Breast epithelium (tissue), 3 donors: ENCODE data around the gene CACNB2.

Experiments used
- POLR2A ChIP-seq: fragments of 450-650 bp; IDR thresholded peaks from one replicate; pipeline ENCODE4 v1.6.1; 2016; ENCODE audit warnings: antibody characterized with exemption, mild to moderate bottlenecking, moderate library complexity
- TF ChIP-seq, protein P1 (sequence below), 3 donors: fragments of 450-650 bp; IDR thresholded peaks; one replicate each; pipeline ENCODE4 v1.5.1; 2016 to 2017; ENCODE audit warnings: antibody characterized with exemption in 3 of 3, mild to moderate bottlenecking in 3 of 3, moderate library complexity in 3 of 3

DNA sequence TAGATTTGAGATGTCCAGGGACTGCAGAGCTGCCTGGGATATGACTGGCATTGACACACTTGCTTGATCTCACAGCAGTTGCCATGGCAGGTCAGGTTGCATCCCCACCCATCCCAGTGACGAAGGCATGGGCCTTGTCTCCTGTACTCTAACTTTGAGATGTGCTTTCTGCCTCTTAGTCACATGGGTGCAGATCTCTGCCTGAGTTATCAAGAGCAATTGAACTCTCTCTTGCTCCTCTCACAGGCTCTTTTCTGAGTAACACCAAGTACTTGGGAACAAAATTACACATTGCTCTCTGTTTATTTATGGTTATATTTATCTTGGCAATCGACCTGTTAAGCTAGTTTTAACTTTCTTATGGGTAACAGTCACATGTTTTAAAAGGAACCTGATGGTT lies 273.8 kb downstream of the CACNB2 start:
- TF ChIP-seq POLR2A, result no peak
- TF ChIP-seq, protein P1, sequence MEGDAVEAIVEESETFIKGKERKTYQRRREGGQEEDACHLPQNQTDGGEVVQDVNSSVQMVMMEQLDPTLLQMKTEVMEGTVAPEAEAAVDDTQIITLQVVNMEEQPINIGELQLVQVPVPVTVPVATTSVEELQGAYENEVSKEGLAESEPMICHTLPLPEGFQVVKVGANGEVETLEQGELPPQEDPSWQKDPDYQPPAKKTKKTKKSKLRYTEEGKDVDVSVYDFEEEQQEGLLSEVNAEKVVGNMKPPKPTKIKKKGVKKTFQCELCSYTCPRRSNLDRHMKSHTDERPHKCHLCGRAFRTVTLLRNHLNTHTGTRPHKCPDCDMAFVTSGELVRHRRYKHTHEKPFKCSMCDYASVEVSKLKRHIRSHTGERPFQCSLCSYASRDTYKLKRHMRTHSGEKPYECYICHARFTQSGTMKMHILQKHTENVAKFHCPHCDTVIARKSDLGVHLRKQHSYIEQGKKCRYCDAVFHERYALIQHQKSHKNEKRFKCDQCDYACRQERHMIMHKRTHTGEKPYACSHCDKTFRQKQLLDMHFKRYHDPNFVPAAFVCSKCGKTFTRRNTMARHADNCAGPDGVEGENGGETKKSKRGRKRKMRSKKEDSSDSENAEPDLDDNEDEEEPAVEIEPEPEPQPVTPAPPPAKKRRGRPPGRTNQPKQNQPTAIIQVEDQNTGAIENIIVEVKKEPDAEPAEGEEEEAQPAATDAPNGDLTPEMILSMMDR (IDR thresholded peaks at IDR 0.05), result no peak
